GM23338 (cell line): ENCODE results near the gene ZNF335. TPM values are rescaled to one million over a fixed set of nuclear protein-coding genes. Genes with fewer than 3 reads are reported as not detected.

Source experiments
- ATAC-seq: fragments of 200-7000 bp; cut with Tn5 transposase; 3 replicates; pipeline ENCODE4 v1.9.1; 2020
- DNase-seq: peaks from one replicate; pipeline ENCODE4 v3.0.0-alpha.2; 2015; ENCODE audit warnings: low spot score
- H2AFZ ChIP-seq: fragments of 200-600 bp; sonication (generic); 2 replicates; pipeline ENCODE4 v1.8.0; 2016; ENCODE audit warnings: antibody characterized with exemption, mild to moderate bottlenecking, moderate library complexity
- H3F3A ChIP-seq: fragments of 200-600 bp; sonication (generic); replicated peaks from 2 replicates; pipeline ENCODE4 v1.8.0; 2017; ENCODE audit warnings: antibody characterized with exemption, mixed run types, low read depth
- H3K27ac ChIP-seq: fragments of 200-600 bp; sonication (generic); 2 replicates; pipeline ENCODE4 v1.6.1; 2016; ENCODE audit warnings: low read depth
- H3K27me3 ChIP-seq: fragments of 200-600 bp; sonication (generic); 2 replicates; pipeline ENCODE4 v1.8.0; 2016; ENCODE audit warnings: mild to moderate bottlenecking, mixed run types, moderate library complexity; ENCODE audit not compliant: insufficient read depth
- H3K36me3 ChIP-seq: fragments of 200-600 bp; sonication (generic); 2 replicates; pipeline ENCODE4 v1.8.0; 2016; ENCODE audit warnings: mild to moderate bottlenecking; ENCODE audit not compliant: insufficient read depth
- H3K4me1 ChIP-seq: fragments of 200-600 bp; sonication (generic); 2 replicates; pipeline ENCODE4 v1.8.0; 2016; ENCODE audit warnings: mild to moderate bottlenecking, moderate library complexity; ENCODE audit not compliant: insufficient read depth
- H3K4me2 ChIP-seq: fragments of 200-600 bp; sonication (generic); 2 replicates; pipeline ENCODE4 v1.7.1; 2017; ENCODE audit warnings: mixed run types
- H3K4me3 ChIP-seq: fragments of 200-600 bp; sonication (generic); 2 replicates; pipeline ENCODE4 v1.6.1; 2016; ENCODE audit warnings: mixed run types
- H3K79me2 ChIP-seq: fragments of 200-600 bp; sonication (generic); replicated peaks from 2 replicates; pipeline ENCODE4 v1.8.0; 2017; ENCODE audit warnings: mild to moderate bottlenecking; ENCODE audit not compliant: insufficient read depth
- H3K9me2 ChIP-seq: fragments of 200-600 bp; sonication (generic); 2 replicates; pipeline ENCODE4 v1.8.0; 2017; ENCODE audit not compliant: insufficient read depth
- H4K20me1 ChIP-seq: fragments of 200-600 bp; sonication (generic); replicated peaks from 2 replicates; pipeline ENCODE4 v1.8.0; 2017; ENCODE audit warnings: mild to moderate bottlenecking; ENCODE audit not compliant: insufficient read depth
- H3K27ac Mint-ChIP-seq: 2 replicates; pipeline ENCODE4 v1.8.0; 2020; ENCODE audit warnings: inconsistent platforms, mild to moderate bottlenecking, moderate library complexity, mixed read lengths
- H3K27me3 Mint-ChIP-seq: 3 replicates; pipeline ENCODE4 v1.8.0; 2022; ENCODE audit warnings: low read depth, mild to moderate bottlenecking, moderate library complexity, mixed read lengths, inconsistent platforms; ENCODE audit not compliant: insufficient read depth, poor library complexity
- H3K36me3 Mint-ChIP-seq: 3 replicates; pipeline ENCODE4 v1.8.0; 2021; ENCODE audit warnings: low read depth, mild to moderate bottlenecking, inconsistent platforms, moderate library complexity, mixed read lengths
- H3K4me1 Mint-ChIP-seq: 3 replicates; pipeline ENCODE4 v1.8.0; 2020; ENCODE audit warnings: mild to moderate bottlenecking, inconsistent platforms, mixed read lengths
- H3K4me3 Mint-ChIP-seq: 3 replicates; pipeline ENCODE4 v1.8.0; 2021; ENCODE audit warnings: moderate library complexity, mild to moderate bottlenecking, inconsistent platforms, mixed read lengths
- H3K9me3 Mint-ChIP-seq: 3 replicates; pipeline ENCODE4 v1.8.0; 2020; ENCODE audit warnings: moderate library complexity, mild to moderate bottlenecking, inconsistent platforms, mixed read lengths
- CREB1 ChIP-seq: fragments of 250-450 bp; sonication (Bioruptor Pico); IDR thresholded peaks from 2 replicates; pipeline ENCODE4 v1.5.0; 2020; ENCODE audit warnings: low read depth, mild to moderate bottlenecking, moderate library complexity
- ETS1 ChIP-seq: IDR thresholded peaks from 2 replicates; pipeline ENCODE4 v1.6.1; 2016; ENCODE audit warnings: antibody characterized with exemption
- EZH2 ChIP-seq: fragments of 200-600 bp; sonication (generic); IDR thresholded peaks from one replicate; pipeline ENCODE4 v1.8.0; 2017; ENCODE audit warnings: antibody characterized with exemption, mild to moderate bottlenecking, low read depth; ENCODE audit not compliant: unreplicated experiment
- NANOG ChIP-seq: IDR thresholded peaks from 2 replicates; pipeline ENCODE4 v1.6.1; 2016; ENCODE audit warnings: antibody characterized with exemption, borderline replicate concordance
- POLR2AphosphoS5 ChIP-seq: IDR thresholded peaks from 2 replicates; pipeline ENCODE4 v1.6.1; 2016; ENCODE audit warnings: antibody characterized with exemption, low read depth
- STAT1 ChIP-seq: IDR thresholded peaks from one replicate; pipeline ENCODE4 v1.6.1; 2016; ENCODE audit warnings: antibody characterized with exemption; ENCODE audit not compliant: unreplicated experiment
- ZNF114 ChIP-seq: fragments of 250-450 bp; sonication (Bioruptor Pico); IDR thresholded peaks from 2 replicates; pipeline ENCODE4 v1.5.0; 2020; ENCODE audit warnings: mild to moderate bottlenecking, moderate library complexity
- ZNF331 ChIP-seq: fragments of 250-450 bp; sonication (Bioruptor Pico); IDR thresholded peaks from 2 replicates; pipeline ENCODE4 v1.5.0; 2020; ENCODE audit warnings: low read depth, mild to moderate bottlenecking, moderate library complexity
- ZNF462 ChIP-seq: fragments of 250-450 bp; sonication (Bioruptor Pico); IDR thresholded peaks from 2 replicates; pipeline ENCODE4 v1.5.0; 2020; ENCODE audit warnings: mild to moderate bottlenecking, moderate library complexity
- polyA plus RNA-seq: library from polyadenylated mRNA; unstranded; fragments of >200 nt; fragmentation: Nextera tagmentation; extraction: Ambion mirVana; gene quantifications from 2 replicates; pipeline ENCODE4 v1.2.1, GENCODE V29; 2016
- total RNA-seq: library from RNA; depleted of rRNA; stranded (reverse); fragments of >200 nt; shearing (Covaris generic); gene quantifications from 2 replicates; pipeline ENCODE4 v1.2.3, GENCODE V29; 2014

ZNF335 gene
- total and polyA plus RNA-seq, 2 experiments from 2014 or later: 7.4 to 24.2 TPM

- DNase-seq: no peak
- no peaks in the 10 kb centered on the region; the same call in 2 of the 3 replicates for H3K9me3 Mint-ChIP-seq
Measured at GRCh38 chr20:45907219-45907948, 64.6 kb downstream of the ZNF335 start.

More at GRCh38 chr20:45907219-45907948, 64.6 kb downstream of the ZNF335 start:
- H3K36me3 Mint-ChIP-seq: peaks cover 78% of the 10 kb centered on the region
- Histone ChIP-seq H3K27ac (no peak overlapping the region), H3F3A (peaks cover 13% of the 10 kb centered on the region; the same call in 1 of the 2 replicates), H3K36me3 (peaks cover 19% of the 10 kb centered on the region), H4K20me1 (peaks cover 29% of the 10 kb centered on the region), H2AFZ (no peak overlapping the region), H3K9me2 (no peaks in the 10 kb centered on the region), H3K4me3 (no peak overlapping the region), H3K4me2 (no peak overlapping the region), H3K27me3 (no peaks in the 10 kb centered on the region), H3K4me1 (peaks cover 3% of the 10 kb centered on the region; the same call in 1 of the 2 replicates), H3K79me2 (peaks cover 10% of the 10 kb centered on the region)
- peaks cover 13% of the 10 kb centered on the region for H3K4me1 Mint-ChIP-seq
- no peak for ATAC-seq
- H3K4me3 Mint-ChIP-seq: no peak overlapping the region
- peaks cover 34% of the 10 kb centered on the region for H3K27me3 Mint-ChIP-seq
- TF ChIP-seq CREB1: no peak
- no peak for TF ChIP-seq STAT1
- no peak for TF ChIP-seq ETS1
- no peak for TF ChIP-seq POLR2AphosphoS5
- TF ChIP-seq ZNF331 (CRISPR knock-in tag): no peak
- TF ChIP-seq EZH2: no peak
- no peak for TF ChIP-seq ZNF462 (CRISPR knock-in tag)
- no peak for TF ChIP-seq NANOG
- no peak for TF ChIP-seq ZNF114 (CRISPR knock-in tag)
- H3K27ac Mint-ChIP-seq: no peak overlapping the region
